ENCODE data around the gene ABCA13.

Gene ABCA13

GRCh38 chr7:48173313-48173712, 2.1 kb downstream of the ABCA13 start:
- H3K27me3 ChIP-seq = no peaks in the 10 kb centered on the region
- H3K9ac ChIP-seq = no peak overlapping the region
- no peak overlapping the region for H3K4me2 ChIP-seq
- no peak overlapping the region for H3K27ac ChIP-seq
- no peak overlapping the region for H3K4me3 ChIP-seq
- TF ChIP-seq Cebpa-rat (IDR thresholded peaks at IDR 0.05) = no peak
- H3K4me1 ChIP-seq = peaks cover 0 to 16% (median 4%) of the 10 kb centered on the region in 10 experiments; a peak in 10 of 20 replicates
- peaks cover 0 to 17% (median 8%) of the 10 kb centered on the region in 11 experiments; a peak in 12 of 22 replicates for H3K9me3 ChIP-seq (replicated peaks in 1 of 11)
- no peaks in the 10 kb centered on the region for H3K36me3 ChIP-seq
- H4K20me1 ChIP-seq = no peaks in the 10 kb centered on the region

GRCh38 chr7:48173756-48174382, 2.6 kb downstream of the ABCA13 start:
- H3K9me3 ChIP-seq (replicated peaks in 1 of 11) = peaks cover 0 to 12% (median 5%) of the 10 kb centered on the region in 11 experiments; a peak in 12 of 22 replicates
- H3K36me3 ChIP-seq = no peaks in the 10 kb centered on the region
- H4K20me1 ChIP-seq = no peaks in the 10 kb centered on the region
- no peak overlapping the region for H3K9ac ChIP-seq
- no peaks in the 10 kb centered on the region for H3K27me3 ChIP-seq
- peaks cover 0 to 16% (median 4%) of the 10 kb centered on the region in 10 experiments; a peak in 10 of 20 replicates for H3K4me1 ChIP-seq
- no peak overlapping the region for H3K4me3 ChIP-seq
- no peak overlapping the region for H3K27ac ChIP-seq
- no peak overlapping the region for H3K4me2 ChIP-seq
- TF ChIP-seq Cebpa-rat (IDR thresholded peaks at IDR 0.05) = no peak

- no peak for TF ChIP-seq Cebpa-rat (IDR thresholded peaks at IDR 0.05)
- Histone ChIP-seq H3K4me1 (peaks cover 0 to 14% (median 4%) of the 10 kb centered on the region in 10 experiments; a peak in 10 of 20 replicates), H4K20me1 (no peaks in the 10 kb centered on the region), H3K36me3 (no peaks in the 10 kb centered on the region), H3K4me2 (no peak overlapping the region), H3K4me3 (no peak overlapping the region), H3K9ac (no peak overlapping the region), H3K9me3 (replicated peaks in 1 of 11) (peaks cover 0 to under 1% (median 0%) of the 10 kb centered on the region in 11 experiments; a peak in 1 of 22 replicates), H3K27me3 (no peaks in the 10 kb centered on the region), H3K27ac (no peak overlapping the region)
Measured at GRCh38 chr7:48175019-48175418, 3.8 kb downstream of the ABCA13 start.

DNA sequence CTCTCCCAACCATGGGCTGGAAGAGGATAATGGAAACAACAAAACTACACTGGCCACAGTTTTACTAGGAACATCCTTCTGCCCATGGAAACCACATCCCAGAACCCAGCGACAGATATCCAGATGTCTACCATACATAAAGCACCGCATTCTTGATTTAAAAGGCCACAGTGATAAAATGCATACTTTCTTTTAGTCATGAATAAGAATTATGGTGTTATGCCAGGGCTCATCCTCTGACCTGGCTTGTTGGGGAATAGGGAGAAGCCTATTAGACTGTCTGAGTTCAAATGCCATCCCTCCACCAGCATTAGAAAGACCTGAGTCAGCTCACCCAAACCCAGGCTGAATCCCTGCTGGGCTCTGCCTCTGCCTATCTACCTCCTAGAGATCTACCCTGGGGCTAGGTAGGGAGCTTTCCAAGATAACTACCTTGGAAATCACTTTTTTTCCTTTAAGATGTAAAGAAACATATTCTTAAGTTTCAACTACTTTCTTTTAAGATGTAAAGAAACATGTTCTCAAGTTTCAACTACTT, 5.2 kb downstream of the ABCA13 start:
- Histone ChIP-seq H3K4me3 (no peak overlapping the region), H3K27me3 (no peaks in the 10 kb centered on the region), H3K4me2 (no peak overlapping the region), H4K20me1 (no peaks in the 10 kb centered on the region), H3K9me3 (replicated peaks in 1 of 11) (no peaks in the 10 kb centered on the region), H3K9ac (no peak overlapping the region), H3K27ac (no peak overlapping the region), H3K36me3 (no peaks in the 10 kb centered on the region), H3K4me1 (peaks cover 0 to under 1% (median 0%) of the 10 kb centered on the region in 10 experiments; a peak in 1 of 20 replicates)
- no peak for TF ChIP-seq Cebpa-rat (IDR thresholded peaks at IDR 0.05)

- Histone ChIP-seq H3K9me3 (replicated peaks in 1 of 11) (no peaks in the 10 kb centered on the region), H3K27ac (no peak overlapping the region), H3K27me3 (no peaks in the 10 kb centered on the region), H3K4me2 (no peak overlapping the region), H3K36me3 (no peaks in the 10 kb centered on the region), H3K9ac (no peak overlapping the region), H3K4me1 (peaks cover 0 to under 1% (median 0%) of the 10 kb centered on the region in 10 experiments; a peak in 2 of 20 replicates), H3K4me3 (no peak overlapping the region), H4K20me1 (no peaks in the 10 kb centered on the region)
- no peak for TF ChIP-seq Cebpa-rat (IDR thresholded peaks at IDR 0.05)
Measured at GRCh38 chr7:48177271-48177670, 6.0 kb downstream of the ABCA13 start.

DNA sequence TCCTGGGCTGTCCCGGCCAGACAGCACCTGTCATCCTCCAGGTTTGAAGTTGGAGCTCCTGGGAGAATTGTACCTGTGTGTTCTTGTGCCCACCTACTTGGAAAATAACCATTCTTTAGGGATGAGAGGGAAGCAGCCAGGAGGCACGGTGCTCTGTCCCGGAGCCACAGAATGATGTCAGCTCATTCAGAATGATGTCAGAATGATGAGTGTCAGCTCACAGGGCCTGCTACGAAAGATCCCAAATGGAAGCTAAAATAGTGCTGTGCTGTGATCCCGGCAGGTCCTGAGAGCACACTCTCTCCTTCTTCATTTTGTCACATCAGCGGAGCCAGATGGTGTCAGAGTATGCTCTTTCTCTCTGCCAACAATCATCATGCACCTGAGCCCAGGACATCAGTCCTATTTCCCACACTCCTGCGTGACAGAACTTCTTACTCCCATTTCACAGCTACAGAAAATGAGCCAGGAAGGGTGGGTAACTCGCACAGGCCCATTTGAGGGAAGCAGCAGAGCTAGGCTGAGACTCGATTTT, 8.3 kb downstream of the ABCA13 start:
- Histone ChIP-seq H3K4me1 (peaks cover 0 to 18% (median 9%) of the 10 kb centered on the region in 10 experiments; a peak in 13 of 20 replicates), H3K27me3 (no peaks in the 10 kb centered on the region), H3K9ac (no peak overlapping the region), H3K27ac (no peak overlapping the region), H3K9me3 (replicated peaks in 1 of 11) (no peaks in the 10 kb centered on the region), H3K36me3 (no peaks in the 10 kb centered on the region), H3K4me2 (no peak overlapping the region), H4K20me1 (no peaks in the 10 kb centered on the region), H3K4me3 (no peak overlapping the region)
- TF ChIP-seq Cebpa-rat (IDR thresholded peaks at IDR 0.05) = no peak

- no peak for TF ChIP-seq Cebpa-rat (IDR thresholded peaks at IDR 0.05)
- no peaks in the 10 kb centered on the region for H4K20me1 ChIP-seq
- no peaks in the 10 kb centered on the region for H3K9me3 ChIP-seq (replicated peaks in 1 of 11)
- H3K4me2 ChIP-seq = no peak overlapping the region
- no peak overlapping the region for H3K27ac ChIP-seq
- no peak overlapping the region for H3K4me3 ChIP-seq
- H3K27me3 ChIP-seq = no peaks in the 10 kb centered on the region
- no peaks in the 10 kb centered on the region for H3K36me3 ChIP-seq
- peaks cover 0 to 18% (median 9%) of the 10 kb centered on the region in 10 experiments; a peak in 13 of 20 replicates for H3K4me1 ChIP-seq
- H3K9ac ChIP-seq = no peak overlapping the region
Measured at GRCh38 chr7:48180981-48181380, 9.7 kb downstream of the ABCA13 start.

- Histone ChIP-seq H3K27me3 (no peaks in the 10 kb centered on the region), H3K9me3 (replicated peaks in 1 of 11) (peaks cover 0 to 7% (median 0%) of the 10 kb centered on the region in 11 experiments; a peak in 2 of 22 replicates), H3K36me3 (no peaks in the 10 kb centered on the region), H3K4me1 (peaks cover 0 to 18% (median 9%) of the 10 kb centered on the region in 10 experiments; a peak in 13 of 20 replicates), H3K4me2 (peak overlapping the region in 8 of 11 experiments; percentile 2 to 66 (median 26); a peak in 12 of 22 replicates), H3K9ac (no peak overlapping the region), H3K27ac (peak overlapping the region in 2 of 11 experiments; percentile 19 to 45; a peak in 2 of 22 replicates), H4K20me1 (no peaks in the 10 kb centered on the region), H3K4me3 (no peak overlapping the region)
- no peak for TF ChIP-seq Cebpa-rat (IDR thresholded peaks at IDR 0.05)
Measured at GRCh38 chr7:48182718-48183369, 11.6 kb downstream of the ABCA13 start.

DNA sequence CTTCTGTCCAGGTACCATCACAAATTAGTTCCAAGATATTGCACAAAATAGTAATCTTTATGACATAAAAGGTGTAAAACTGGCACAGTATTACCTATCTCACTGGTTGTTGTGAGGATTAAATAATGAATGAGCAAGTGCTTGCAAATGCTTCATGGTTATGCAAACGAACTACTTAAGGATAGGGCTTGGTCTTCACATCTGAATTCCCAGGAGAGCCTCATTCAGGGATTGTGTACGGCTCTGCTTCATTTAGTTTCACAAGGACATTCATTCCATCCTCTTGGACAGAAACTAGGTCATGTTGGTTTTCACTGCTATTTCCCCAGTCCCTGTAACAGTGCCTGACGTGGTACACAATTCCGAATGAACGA, 12.1 kb downstream of the ABCA13 start:
- peak overlapping the region in 8 of 11 experiments; percentile 2 to 66 (median 26); a peak in 12 of 22 replicates for H3K4me2 ChIP-seq
- H4K20me1 ChIP-seq = no peaks in the 10 kb centered on the region
- H3K4me1 ChIP-seq = peaks cover 0 to 18% (median 9%) of the 10 kb centered on the region in 10 experiments; a peak in 13 of 20 replicates
- no peak overlapping the region for H3K9ac ChIP-seq
- H3K9me3 ChIP-seq (replicated peaks in 1 of 11) = peaks cover 0 to 12% (median 0%) of the 10 kb centered on the region in 11 experiments; a peak in 3 of 22 replicates
- peak overlapping the region in 1 of 11 experiments; percentile 45; a peak in 1 of 22 replicates for H3K27ac ChIP-seq
- no peak for TF ChIP-seq Cebpa-rat (IDR thresholded peaks at IDR 0.05)
- no peak overlapping the region for H3K4me3 ChIP-seq
- no peaks in the 10 kb centered on the region for H3K36me3 ChIP-seq
- no peaks in the 10 kb centered on the region for H3K27me3 ChIP-seq

Data from BLaER1 treated with 17β-estradiol and CSF1 and Interleukin-3, amounts not matched to agents 10 nM and 100 nM (cell line).